OCI-LY1 (cell line): ENCODE results near the gene WDPCP.

Experiments
- H2AFZ ChIP-seq: fragments of 200-600 bp; sonication (generic), shearing (Covaris generic); 2 replicates; pipeline ENCODE4 v1.6.0; 2014; ENCODE audit warnings: antibody characterized with exemption, mild to moderate bottlenecking, low read length
- H3F3A ChIP-seq: fragments of 200-600 bp; sonication (generic), shearing (Covaris generic); 2 replicates; pipeline ENCODE4 v1.6.0; 2014; ENCODE audit warnings: mild to moderate bottlenecking, antibody characterized with exemption, low read length, moderate library complexity; ENCODE audit not compliant: insufficient read depth
- H3K27ac ChIP-seq: fragments of 200-600 bp; sonication (generic); 2 replicates; pipeline ENCODE4 v1.5.1; 2014; ENCODE audit warnings: low read length, mixed run types, mild to moderate bottlenecking, low read depth; ENCODE audit not compliant: poor library complexity, severe bottlenecking
- H3K27me3 ChIP-seq: fragments of 200-600 bp; sonication (generic); 2 replicates; pipeline ENCODE4 v1.6.0; 2014; ENCODE audit warnings: antibody characterized with exemption, mild to moderate bottlenecking, low read length, moderate library complexity; ENCODE audit not compliant: insufficient read depth
- H3K36me3 ChIP-seq: fragments of 200-600 bp; sonication (generic); 2 replicates; pipeline ENCODE4 v1.6.1; 2014; ENCODE audit warnings: mild to moderate bottlenecking, antibody characterized with exemption, low read length, moderate library complexity, mixed read lengths; ENCODE audit not compliant: insufficient read depth
- H3K4me1 ChIP-seq: fragments of 200-600 bp; sonication (generic); 2 replicates; pipeline ENCODE4 v1.5.1; 2014; ENCODE audit warnings: mild to moderate bottlenecking, low read length, moderate library complexity; ENCODE audit not compliant: insufficient read depth, severe bottlenecking
- H3K4me2 ChIP-seq: fragments of 200-600 bp; sonication (generic), shearing (Covaris generic); 2 replicates; pipeline ENCODE4 v1.6.1; 2014; ENCODE audit warnings: low read length
- H3K4me3 ChIP-seq: fragments of 200-600 bp; sonication (generic); 2 replicates; pipeline ENCODE4 v1.5.1; 2014; ENCODE audit warnings: low read length, low read depth, mild to moderate bottlenecking, mixed read lengths; ENCODE audit not compliant: poor library complexity, severe bottlenecking
- H3K79me2 ChIP-seq: fragments of 200-600 bp; shearing (Covaris generic); 2 replicates; pipeline ENCODE4 v1.6.1; 2016; ENCODE audit warnings: mixed run types, low read length, mixed read lengths; ENCODE audit not compliant: insufficient read depth
- H3K9ac ChIP-seq: fragments of 200-600 bp; sonication (generic), shearing (Covaris generic); 2 replicates; pipeline ENCODE4 v1.6.1; 2014; ENCODE audit warnings: mild to moderate bottlenecking, low read length, mixed read lengths
- H3K9me2 ChIP-seq: fragments of 200-600 bp; sonication (generic), shearing (Covaris generic); 2 replicates; pipeline ENCODE4 v1.6.1; 2014; ENCODE audit warnings: low read depth, mild to moderate bottlenecking, low read length, mixed read lengths
- H3K9me3 ChIP-seq: fragments of 200-600 bp; shearing (Covaris generic); 2 replicates; pipeline ENCODE4 v1.6.1; 2014; ENCODE audit warnings: low read length, mixed read lengths
- H4K20me1 ChIP-seq: fragments of 200-600 bp; sonication (generic), shearing (Covaris generic); 2 replicates; pipeline ENCODE4 v1.6.0; 2016; ENCODE audit warnings: mild to moderate bottlenecking, low read length; ENCODE audit not compliant: insufficient read depth
- CTCF ChIP-seq: fragments of 200-600 bp; sonication (generic), shearing (Covaris generic); IDR thresholded peaks from 2 replicates; pipeline ENCODE4 v1.5.1; 2017; ENCODE audit warnings: mild to moderate bottlenecking, antibody characterized with exemption, low read length, moderate library complexity, mixed read lengths
- EZH2 ChIP-seq: fragments of 200-600 bp; sonication (generic), shearing (Covaris generic); IDR thresholded peaks from 2 replicates; pipeline ENCODE4 v1.8.0; 2017; ENCODE audit warnings: borderline replicate concordance, mixed run types, mild to moderate bottlenecking, antibody characterized with exemption, low read length, moderate library complexity, mixed read lengths

The WDPCP gene

GRCh38 chr2:63099032-63099431 lies 489.2 kb downstream of the WDPCP start:
- Histone ChIP-seq H3K4me3 (no peak overlapping the region), H3K9ac (no peak overlapping the region), H3K36me3 (no peaks in the 10 kb centered on the region), H3K9me3 (peaks cover 8% of the 10 kb centered on the region; the same call in 1 of the 2 replicates), H3K79me2 (no peaks in the 10 kb centered on the region), H3K4me1 (no peaks in the 10 kb centered on the region), H3F3A (no peaks in the 10 kb centered on the region), H3K27ac (no peak overlapping the region), H2AFZ (no peak overlapping the region), H3K27me3 (no peaks in the 10 kb centered on the region), H3K9me2 (no peaks in the 10 kb centered on the region), H3K4me2 (no peak overlapping the region), H4K20me1 (no peaks in the 10 kb centered on the region)
- TF ChIP-seq EZH2 (no peak), CTCF (no peak)

GRCh38 chr2:63096491-63096890 lies 491.8 kb downstream of the WDPCP start:
- Histone ChIP-seq H3K9me2 (no peaks in the 10 kb centered on the region), H3K4me3 (no peak overlapping the region), H2AFZ (no peak overlapping the region), H3K27me3 (no peaks in the 10 kb centered on the region), H3K79me2 (no peaks in the 10 kb centered on the region), H3K9me3 (no peaks in the 10 kb centered on the region), H3K36me3 (no peaks in the 10 kb centered on the region), H3K4me2 (no peak overlapping the region), H3K9ac (no peak overlapping the region), H3K27ac (no peak overlapping the region), H3F3A (no peaks in the 10 kb centered on the region), H4K20me1 (no peaks in the 10 kb centered on the region), H3K4me1 (no peaks in the 10 kb centered on the region)
- TF ChIP-seq EZH2 (no peak), CTCF (no peak)

- Histone ChIP-seq H3F3A (no peaks in the 10 kb centered on the region), H3K79me2 (no peaks in the 10 kb centered on the region), H3K9me3 (no peaks in the 10 kb centered on the region), H3K36me3 (no peaks in the 10 kb centered on the region), H2AFZ (no peak overlapping the region), H3K9me2 (no peaks in the 10 kb centered on the region), H3K27me3 (no peaks in the 10 kb centered on the region), H3K9ac (no peak overlapping the region), H3K4me1 (no peaks in the 10 kb centered on the region), H3K27ac (no peak overlapping the region), H3K4me2 (no peak overlapping the region), H4K20me1 (no peaks in the 10 kb centered on the region), H3K4me3 (no peak overlapping the region)
- no peak for TF ChIP-seq EZH2
- TF ChIP-seq CTCF, result no peak
Measured at GRCh38 chr2:63093502-63093901, 494.8 kb downstream of the WDPCP start.
